GM20000 (cell line): Measurements from ENCODE around the gene REPS1.
A peak's percentile ranks its signal among the peaks of the same experiment; 100 is the strongest.

Source experiments
- DNase-seq: peaks from one replicate; pipeline ENCODE4 v3.0.0; 2012; ENCODE audit warnings: low spot score
- TF ChIP-seq, protein P1 (sequence below): IDR thresholded peaks from 2 replicates; pipeline ENCODE4 v1.5.1; 2012; ENCODE audit warnings: mild to moderate bottlenecking, control low read depth; ENCODE audit errors: extremely low read depth, missing control alignments

Gene REPS1, protein sequence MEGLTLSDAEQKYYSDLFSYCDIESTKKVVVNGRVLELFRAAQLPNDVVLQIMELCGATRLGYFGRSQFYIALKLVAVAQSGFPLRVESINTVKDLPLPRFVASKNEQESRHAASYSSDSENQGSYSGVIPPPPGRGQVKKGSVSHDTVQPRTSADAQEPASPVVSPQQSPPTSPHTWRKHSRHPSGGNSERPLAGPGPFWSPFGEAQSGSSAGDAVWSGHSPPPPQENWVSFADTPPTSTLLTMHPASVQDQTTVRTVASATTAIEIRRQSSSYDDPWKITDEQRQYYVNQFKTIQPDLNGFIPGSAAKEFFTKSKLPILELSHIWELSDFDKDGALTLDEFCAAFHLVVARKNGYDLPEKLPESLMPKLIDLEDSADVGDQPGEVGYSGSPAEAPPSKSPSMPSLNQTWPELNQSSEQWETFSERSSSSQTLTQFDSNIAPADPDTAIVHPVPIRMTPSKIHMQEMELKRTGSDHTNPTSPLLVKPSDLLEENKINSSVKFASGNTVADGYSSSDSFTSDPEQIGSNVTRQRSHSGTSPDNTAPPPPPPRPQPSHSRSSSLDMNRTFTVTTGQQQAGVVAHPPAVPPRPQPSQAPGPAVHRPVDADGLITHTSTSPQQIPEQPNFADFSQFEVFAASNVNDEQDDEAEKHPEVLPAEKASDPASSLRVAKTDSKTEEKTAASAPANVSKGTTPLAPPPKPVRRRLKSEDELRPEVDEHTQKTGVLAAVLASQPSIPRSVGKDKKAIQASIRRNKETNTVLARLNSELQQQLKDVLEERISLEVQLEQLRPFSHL

DNA sequence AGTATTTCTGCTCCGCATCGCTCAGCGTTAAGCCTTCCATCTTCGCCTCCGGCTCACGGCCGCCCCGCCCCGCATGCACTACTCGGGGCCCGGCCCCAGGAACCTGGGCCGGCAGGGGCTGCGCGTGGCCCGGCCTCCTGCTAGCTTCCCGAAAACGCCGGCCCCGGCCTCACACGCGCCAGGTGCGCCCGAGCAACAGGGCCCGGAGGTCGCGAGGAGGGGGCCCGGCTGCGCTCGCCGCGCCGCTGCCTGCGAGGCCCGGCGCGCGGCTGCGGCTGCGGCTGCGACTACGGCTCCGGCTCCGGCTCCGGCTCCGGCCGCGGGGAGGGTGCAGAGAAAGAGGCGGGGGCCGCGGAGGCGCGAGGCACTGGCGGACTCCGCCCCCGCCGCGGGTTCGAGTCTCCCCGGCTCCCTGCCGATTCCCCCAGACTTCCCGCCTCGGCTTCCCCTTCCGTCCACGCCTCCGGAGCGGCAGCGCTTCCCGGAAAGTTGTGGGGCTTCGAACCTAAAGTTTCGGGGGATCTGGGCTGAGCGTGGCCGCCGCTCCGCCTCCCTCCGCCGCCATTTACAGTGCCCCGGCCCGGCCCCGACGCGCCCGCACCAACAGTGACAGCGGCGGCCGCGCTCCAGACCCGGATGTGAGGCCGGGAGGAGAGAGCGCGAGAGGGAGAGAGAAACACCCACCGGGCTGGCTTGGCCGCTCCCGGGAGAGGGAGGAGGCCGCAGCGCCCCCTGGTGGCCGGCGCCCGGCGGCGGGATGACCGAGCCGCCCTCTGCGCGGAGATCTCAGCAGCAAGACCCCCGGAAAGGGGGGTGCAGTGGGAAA lies at the start of gene REPS1:
TSS of gene REPS1 (minus strand) at position 611 of the 826 bp plus-strand sequence. CDS start at position 40, 571 bp downstream.
- DNase-seq: peak; percentile 97
- TF ChIP-seq, protein P1, sequence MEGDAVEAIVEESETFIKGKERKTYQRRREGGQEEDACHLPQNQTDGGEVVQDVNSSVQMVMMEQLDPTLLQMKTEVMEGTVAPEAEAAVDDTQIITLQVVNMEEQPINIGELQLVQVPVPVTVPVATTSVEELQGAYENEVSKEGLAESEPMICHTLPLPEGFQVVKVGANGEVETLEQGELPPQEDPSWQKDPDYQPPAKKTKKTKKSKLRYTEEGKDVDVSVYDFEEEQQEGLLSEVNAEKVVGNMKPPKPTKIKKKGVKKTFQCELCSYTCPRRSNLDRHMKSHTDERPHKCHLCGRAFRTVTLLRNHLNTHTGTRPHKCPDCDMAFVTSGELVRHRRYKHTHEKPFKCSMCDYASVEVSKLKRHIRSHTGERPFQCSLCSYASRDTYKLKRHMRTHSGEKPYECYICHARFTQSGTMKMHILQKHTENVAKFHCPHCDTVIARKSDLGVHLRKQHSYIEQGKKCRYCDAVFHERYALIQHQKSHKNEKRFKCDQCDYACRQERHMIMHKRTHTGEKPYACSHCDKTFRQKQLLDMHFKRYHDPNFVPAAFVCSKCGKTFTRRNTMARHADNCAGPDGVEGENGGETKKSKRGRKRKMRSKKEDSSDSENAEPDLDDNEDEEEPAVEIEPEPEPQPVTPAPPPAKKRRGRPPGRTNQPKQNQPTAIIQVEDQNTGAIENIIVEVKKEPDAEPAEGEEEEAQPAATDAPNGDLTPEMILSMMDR: peak; percentile 87

DNA sequence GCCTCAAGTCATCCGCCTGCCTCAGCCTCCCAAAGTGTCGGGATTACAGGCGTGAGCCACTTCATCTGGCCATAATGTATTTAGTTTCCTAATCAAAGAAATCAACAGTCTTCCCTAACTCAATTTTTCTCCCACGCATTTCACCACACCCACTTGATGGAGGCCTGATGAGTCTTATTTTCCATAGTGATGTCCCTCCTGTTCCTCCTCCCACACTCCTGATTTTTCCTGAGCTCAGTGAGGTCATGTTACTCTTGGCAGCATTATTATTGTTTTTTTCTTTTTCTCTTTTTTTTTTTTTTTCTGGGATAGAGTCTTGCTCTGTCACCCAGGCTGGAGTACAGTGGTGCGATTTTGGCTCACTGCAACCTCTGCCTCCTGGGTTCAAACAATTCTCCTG lies 49.4 kb upstream of the REPS1 start:
- TF ChIP-seq, protein P1: no peak
- no peak for DNase-seq

DNA sequence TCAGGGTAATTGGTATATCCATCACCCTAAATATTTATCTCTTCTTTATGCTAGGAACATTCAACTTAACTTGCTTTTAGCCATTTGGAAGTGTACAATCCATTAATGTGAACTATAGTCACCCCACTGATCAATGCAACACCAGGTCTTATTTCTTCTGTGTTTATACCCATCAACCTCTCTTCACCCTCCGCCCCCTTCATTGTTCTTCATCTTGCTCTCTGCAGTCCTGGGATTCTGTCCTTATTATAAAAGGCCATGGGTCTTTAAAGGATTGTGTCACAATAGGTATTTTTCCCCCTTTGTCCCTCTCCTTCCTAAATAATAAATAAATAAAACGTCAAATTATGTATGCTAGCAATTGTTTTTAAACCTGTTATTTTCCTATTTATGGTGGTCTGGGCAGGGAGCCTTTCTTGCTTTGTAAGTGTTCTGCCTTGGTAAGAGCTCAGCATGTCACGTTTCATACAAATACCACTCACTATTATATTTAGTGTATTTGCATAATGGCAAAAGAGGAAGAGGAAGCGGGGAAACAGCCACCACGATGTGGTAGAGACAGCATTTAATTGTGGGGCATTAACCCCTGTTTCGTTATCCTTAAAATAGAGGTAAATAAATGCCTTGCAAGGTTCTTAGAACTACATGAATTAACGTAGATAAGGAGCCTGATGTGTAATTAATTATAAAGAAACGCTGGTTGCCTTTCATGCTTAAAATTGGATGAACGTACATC lies 42.3 kb upstream of the REPS1 start:
- TF ChIP-seq, protein P1: no peak
- peak; percentile 65 for DNase-seq

DNA sequence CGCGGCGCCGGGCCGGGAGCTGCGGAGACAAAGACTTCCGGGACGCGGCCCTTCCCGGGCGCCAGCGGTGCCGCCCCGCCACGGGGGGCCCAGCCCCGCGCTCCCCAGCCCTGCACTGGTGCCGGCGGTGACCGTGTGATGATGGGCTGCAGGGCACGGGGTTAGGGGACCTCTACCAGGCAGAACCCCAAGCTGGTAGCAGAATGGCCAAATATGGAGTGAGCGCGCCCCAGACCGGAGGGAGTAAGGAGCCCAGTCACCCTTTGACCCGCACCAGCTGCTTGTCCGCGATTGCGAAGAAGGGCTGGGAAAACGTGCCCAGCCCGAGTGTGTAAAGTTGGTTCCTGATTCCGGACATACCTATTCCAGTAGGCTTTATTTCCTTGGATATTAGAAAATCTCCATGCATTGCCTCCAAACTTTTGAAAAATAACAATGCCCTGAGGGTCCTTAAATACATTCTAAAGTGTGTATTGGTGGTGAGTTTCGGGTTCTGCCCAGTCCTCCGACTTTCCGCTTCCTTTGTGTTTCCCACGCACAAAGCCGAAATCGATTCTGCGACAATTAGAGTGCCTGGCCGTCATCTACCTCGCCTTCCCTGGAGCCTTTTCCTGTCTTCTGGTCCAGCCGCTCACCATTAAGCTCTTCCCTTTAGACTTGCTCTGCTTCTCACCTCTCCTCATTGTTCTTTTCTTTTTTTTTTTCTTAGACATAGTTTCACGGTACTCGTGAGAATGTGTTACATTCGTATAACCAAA lies 41.6 kb upstream of the REPS1 start:
- peak; percentile 68 for DNase-seq

DNA sequence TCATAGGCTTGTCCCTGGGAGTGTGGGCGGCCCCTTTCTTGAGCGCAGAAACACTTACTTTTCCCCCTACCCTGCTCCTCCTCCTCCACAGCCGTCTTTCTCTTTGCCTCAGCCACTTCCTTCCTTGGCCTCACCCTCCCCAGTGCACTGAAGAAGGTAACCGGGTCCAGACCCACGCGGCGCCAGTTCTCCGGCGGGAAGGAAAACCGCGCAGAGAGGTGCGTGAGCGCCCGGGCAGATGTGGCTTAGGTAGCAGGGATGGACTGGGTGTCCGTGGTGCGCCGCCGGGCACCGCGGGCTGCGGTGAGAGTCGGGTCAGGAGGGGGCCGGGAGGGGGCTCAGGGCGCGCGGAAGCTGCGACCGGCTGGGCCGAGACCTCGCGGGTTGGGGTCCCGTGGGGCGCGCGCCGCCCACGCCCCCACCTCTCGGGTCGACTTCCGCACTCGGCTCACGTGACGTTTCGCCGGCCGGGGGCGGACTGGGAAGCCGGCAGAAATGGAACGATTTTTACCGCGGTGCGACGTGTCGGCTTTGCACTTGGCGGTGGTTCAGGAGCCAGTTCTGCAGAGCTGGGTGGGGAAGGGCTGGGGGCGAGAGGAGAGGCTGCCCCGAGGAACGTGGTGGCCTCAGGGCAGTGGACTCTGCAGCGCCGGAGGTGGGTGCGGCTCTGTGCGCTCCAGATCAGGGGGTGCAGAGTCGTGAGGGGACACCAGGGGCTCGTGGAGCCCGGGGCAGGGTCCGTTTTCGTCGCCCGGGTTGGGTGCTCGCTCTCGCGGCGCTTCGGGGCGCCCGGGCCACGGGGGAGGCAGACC lies 40.8 kb upstream of the REPS1 start, which contains the start of gene ABRACL:
TSS of gene ABRACL (plus strand) at position 88 of the 812 bp plus-strand sequence. CDS start 5,416 bp downstream, outside the sequence.
- DNase-seq: peak; percentile 89
- TF ChIP-seq, protein P1: no peak

More for the DNA sequence above, 41.6 kb upstream of the REPS1 start:
- TF ChIP-seq, protein P1: no peak

DNA sequence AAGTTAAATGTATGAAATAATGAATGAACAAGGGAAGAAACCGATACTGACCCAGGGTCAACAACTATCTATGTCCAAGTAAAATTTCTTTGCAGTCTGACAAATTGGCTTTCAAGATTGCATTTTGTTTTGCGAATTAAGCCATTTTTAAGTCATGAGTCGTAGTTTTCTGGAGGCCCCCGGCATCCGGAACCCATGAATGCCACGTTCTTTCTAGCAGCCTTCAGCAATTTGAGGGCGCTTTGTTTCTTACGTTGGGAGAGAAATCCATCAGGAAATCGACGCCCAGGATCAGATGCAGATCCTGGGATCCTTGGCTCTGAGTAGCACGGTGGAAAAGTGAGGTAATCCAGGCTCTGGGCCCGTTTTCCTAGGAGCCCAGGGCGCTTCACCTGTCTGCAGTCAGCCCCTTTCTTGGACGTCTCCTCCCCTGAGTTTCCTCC lies 40.2 kb upstream of the REPS1 start:
- TF ChIP-seq, protein P1: no peak
- no peak for DNase-seq
